Adrenal gland (tissue), 5 donors: Measurements from ENCODE around the gene CTDSP2.
"Not testable (repeated sequence)": the region's sequence is repeated elsewhere in the genome, so short reads cannot be mapped to it uniquely, and the experiment has no call there.

Experiments
- POLR2A ChIP-seq, 2 donors: fragments of 450-650 bp; IDR thresholded peaks; one replicate each; pipeline ENCODE4 v1.6.1; 2017; ENCODE audit warnings: antibody characterized with exemption in 2 of 2, mild to moderate bottlenecking in 2 of 2, moderate library complexity in 1 of 2
- TF ChIP-seq, protein P1 (sequence below), 6 experiments: fragments of 450-650 bp in 4 of 6; fragments of 200-600 bp in 2 of 6; sonication (generic) in 1 of 6; IDR thresholded peaks; 1 replicate in 5 of 6; 2 replicates in 1 of 6; pipeline versions ENCODE4 v1.5.1 to v1.8.0; 2016 to 2021; ENCODE audit warnings: antibody characterized with exemption in 6 of 6, mild to moderate bottlenecking in 2 of 6, moderate library complexity in 1 of 6
- donor health status: DM: no; HTN: no; CAD: no.

DNA sequence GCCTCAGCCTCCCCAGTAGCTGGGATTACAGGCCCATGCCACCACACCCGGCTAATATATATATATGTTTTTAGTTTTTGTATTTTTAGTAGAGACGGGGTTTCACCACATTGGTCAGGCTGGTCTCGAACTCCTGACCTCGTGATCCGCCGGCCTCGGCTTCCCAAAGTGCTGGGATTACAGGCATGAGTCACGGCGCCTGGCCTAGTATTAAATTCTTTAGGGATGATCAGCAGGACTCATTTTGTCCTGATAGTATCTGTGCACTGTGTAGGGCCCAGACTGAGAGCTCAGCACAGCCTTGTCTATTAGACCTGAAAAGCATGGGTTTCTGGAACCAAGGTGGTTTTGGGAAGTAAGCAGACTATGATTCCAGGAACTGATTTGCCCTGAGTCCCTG is 34.5 kb upstream of the CTDSP2 start:
- TF ChIP-seq, protein P1, sequence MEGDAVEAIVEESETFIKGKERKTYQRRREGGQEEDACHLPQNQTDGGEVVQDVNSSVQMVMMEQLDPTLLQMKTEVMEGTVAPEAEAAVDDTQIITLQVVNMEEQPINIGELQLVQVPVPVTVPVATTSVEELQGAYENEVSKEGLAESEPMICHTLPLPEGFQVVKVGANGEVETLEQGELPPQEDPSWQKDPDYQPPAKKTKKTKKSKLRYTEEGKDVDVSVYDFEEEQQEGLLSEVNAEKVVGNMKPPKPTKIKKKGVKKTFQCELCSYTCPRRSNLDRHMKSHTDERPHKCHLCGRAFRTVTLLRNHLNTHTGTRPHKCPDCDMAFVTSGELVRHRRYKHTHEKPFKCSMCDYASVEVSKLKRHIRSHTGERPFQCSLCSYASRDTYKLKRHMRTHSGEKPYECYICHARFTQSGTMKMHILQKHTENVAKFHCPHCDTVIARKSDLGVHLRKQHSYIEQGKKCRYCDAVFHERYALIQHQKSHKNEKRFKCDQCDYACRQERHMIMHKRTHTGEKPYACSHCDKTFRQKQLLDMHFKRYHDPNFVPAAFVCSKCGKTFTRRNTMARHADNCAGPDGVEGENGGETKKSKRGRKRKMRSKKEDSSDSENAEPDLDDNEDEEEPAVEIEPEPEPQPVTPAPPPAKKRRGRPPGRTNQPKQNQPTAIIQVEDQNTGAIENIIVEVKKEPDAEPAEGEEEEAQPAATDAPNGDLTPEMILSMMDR (IDR thresholded peaks at IDR 0.05), result not testable (repeated sequence)
- not testable (repeated sequence) for TF ChIP-seq POLR2A (IDR thresholded peaks at IDR 0.05)
